Measurements from ENCODE around the gene IL1F10. TPM values are rescaled to one million over a fixed set of nuclear protein-coding genes. Genes with fewer than 3 reads are reported as not detected.

The IL1F10 gene
- total and polyA plus RNA-seq, 2 of the 8 experiments (the other 6 are each of a cell fraction or from before 2014, with no cell fraction given), result not detected

GRCh38 chr2:113038291-113038690 is 29.5 kb upstream of the IL1F10 start:
- no peak overlapping the region for H2BK15ac ChIP-seq (ENCODE audit: low read length)
- no peak overlapping the region for H3K23ac ChIP-seq (ENCODE audit: insufficient read length)
- H3K56ac ChIP-seq (replicated peaks; ENCODE audit: insufficient read length, low read depth, low read length), result no peak overlapping the region
- no peak overlapping the region for H3K4ac ChIP-seq (replicated peaks; ENCODE audit: insufficient read length, low read depth, low read length)
- no peaks in the 10 kb centered on the region for H3K4me1 ChIP-seq (replicated peaks in 1 of 4; ENCODE audit: control insufficient read depth in 3 of 4, insufficient read depth in 4 of 4, low read length in 3 of 4)
- no peaks in the 10 kb centered on the region for H3K79me1 ChIP-seq (ENCODE audit: low read depth, low read length)
- H3K9me3 ChIP-seq (ENCODE audit: insufficient read depth in 2 of 2, low read depth in 1 of 2, low read length in 1 of 2), result no peaks in the 10 kb centered on the region
- POLR2A ChIA-PET (ENCODE audit: partially characterized antibody), result no interaction called here
- H2AK5ac ChIP-seq (ENCODE audit: low read depth, low read length), result no peak overlapping the region
- no peaks in the 10 kb centered on the region; a peak in 1 of 7 replicates for H3K27me3 ChIP-seq (replicated peaks in 1 of 4; ENCODE audit: control insufficient read depth in 3 of 4, extremely low read depth in 1 of 4, insufficient read depth in 3 of 4, low read length in 3 of 4)
- no peak overlapping the region for H4K8ac ChIP-seq (ENCODE audit: extremely low read depth, insufficient read depth, low read length)
- H2BK120ac ChIP-seq (replicated peaks; ENCODE audit: low read depth, low read length), result no peak overlapping the region
- no peaks in the 10 kb centered on the region for H3K36me3 ChIP-seq (ENCODE audit: control insufficient read depth in 2 of 4, insufficient read depth in 4 of 4, low read length in 3 of 4)
- H2BK12ac ChIP-seq (ENCODE audit: low read depth, low read length), result no peak overlapping the region
- WGBS, 2 experiments (ENCODE audit: extremely low coverage in 1 of 2, insufficient coverage in 1 of 2, insufficient read length in 1 of 2, insufficient replicate concordance in 2 of 2, low coverage in 1 of 2, low lambda C conversion rate in 2 of 2, missing lambda C conversion rate in 1 of 2), result 91% methylated on average over 3 of the region's 3 CpGs; no CpG with 5 or more reads in 1 of the 2 experiments
- FAIRE-seq (no peak), DNase-seq (ENCODE audit: low read depth in 1 of 2, low spot score in 2 of 2) (no peak)
- H2AFZ ChIP-seq (ENCODE audit: low read length), result no peak overlapping the region
- no peak overlapping the region for H3K9ac ChIP-seq (replicated peaks in 1 of 4; ENCODE audit: extremely low read depth in 1 of 4, low read depth in 3 of 4, low read length in 3 of 4)
- H3K14ac ChIP-seq (ENCODE audit: insufficient read length), result no peak overlapping the region
- no peak overlapping the region for H2BK20ac ChIP-seq (ENCODE audit: low read length)
- no peak overlapping the region for H3K27ac ChIP-seq (ENCODE audit: low read depth, low read length)
- CTCF ChIA-PET (ENCODE audit: partially characterized antibody), result interaction anchor here (1.4 kb wide), 1 partner anchor 21 kb away, joined by 5 read pairs; the partner anchor contains the start of gene IL36RN
- H3K4me2 ChIP-seq (ENCODE audit: insufficient read depth in 1 of 2, low read depth in 2 of 2, low read length in 2 of 2), result no peak overlapping the region
- H3K18ac ChIP-seq (ENCODE audit: extremely low read depth, low read length), result no peak overlapping the region
- H3K23me2 ChIP-seq (ENCODE audit: low read depth, low read length), result no peaks in the 10 kb centered on the region
- H4K91ac ChIP-seq (replicated peaks; ENCODE audit: insufficient read length, low read length), result no peak overlapping the region
- no peak overlapping the region for H3K4me3 ChIP-seq (ENCODE audit: extremely low read depth in 1 of 4, insufficient read depth in 2 of 4, low read depth in 3 of 4, low read length in 4 of 4)
- no peak overlapping the region for H2BK5ac ChIP-seq (ENCODE audit: low read depth, low read length)
- no peaks in the 10 kb centered on the region for H4K20me1 ChIP-seq (replicated peaks in 1 of 2; ENCODE audit: control insufficient read depth in 1 of 2, insufficient read depth in 2 of 2, low read length in 2 of 2)
- H3K79me2 ChIP-seq (ENCODE audit: control insufficient read depth in 1 of 2, insufficient read depth in 2 of 2, low read length in 2 of 2), result no peaks in the 10 kb centered on the region
- H4K5ac ChIP-seq (ENCODE audit: insufficient read length, low read depth, low read length), result no peak overlapping the region
- TF ChIP-seq TAF1 (IDR thresholded peaks at IDR 0.05; ENCODE audit: low read depth, low read length) (no peak), FOSL1 (IDR thresholded peaks at IDR 0.05; ENCODE audit: insufficient read depth, low read depth, low read length) (no peak), NANOG (IDR thresholded peaks at IDR 0.05; ENCODE audit: insufficient read depth, low read depth, low read length, poor library complexity, severe bottlenecking) (no peak), JUND (IDR thresholded peaks at IDR 0.05; ENCODE audit: low read length) (no peak), SRF (IDR thresholded peaks at IDR 0.05; ENCODE audit: low read depth, low read length) (no peak), HDAC2 (IDR thresholded peaks at IDR 0.05; ENCODE audit: borderline replicate concordance in 1 of 2, low read depth in 2 of 2, low read length in 2 of 2) (no peak), EZH2 (IDR thresholded peaks at IDR 0.05; ENCODE audit: low read depth, low read length, severe bottlenecking) (no peak), CTCF (IDR thresholded peaks at IDR 0.05; ENCODE audit: control extremely low read depth in 1 of 3, insufficient read depth in 1 of 3, low read depth in 1 of 3, low read length in 3 of 3) (no peak), EP300 (IDR thresholded peaks at IDR 0.05; ENCODE audit: borderline replicate concordance in 1 of 2, low read depth in 2 of 2, low read length in 2 of 2) (no peak), GTF2F1 (IDR thresholded peaks at IDR 0.05; ENCODE audit: borderline replicate concordance, low read depth, low read length) (no peak)
- TF ChIP-seq, protein P1, sequence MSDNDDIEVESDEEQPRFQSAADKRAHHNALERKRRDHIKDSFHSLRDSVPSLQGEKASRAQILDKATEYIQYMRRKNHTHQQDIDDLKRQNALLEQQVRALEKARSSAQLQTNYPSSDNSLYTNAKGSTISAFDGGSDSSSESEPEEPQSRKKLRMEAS (IDR thresholded peaks at IDR 0.05), result no peak
